AG04450 (cell line): ENCODE measurements around the gene TSPYL1. TPM values are rescaled to one million over a fixed set of nuclear protein-coding genes. Genes with fewer than 3 reads are reported as not detected.

ENCODE experiments used
- CTCF ChIA-PET: fragments of 300-600, 350-600 bp; formaldehyde crosslinking; extraction: SDS; loops from one replicate; lab custom pipeline; 2022; ENCODE audit warnings: antibody characterized with exemption, inconsistent platforms; lab: Charles Lee
- POLR2A ChIA-PET: fragments of 350-600 bp; formaldehyde crosslinking; extraction: SDS; loops from one replicate; lab custom pipeline; 2021; ENCODE audit warnings: antibody characterized with exemption, inconsistent platforms; lab: Yijun Ruan, JAX
- DNase-seq: peaks from one replicate; pipeline ENCODE4 v3.0.0-alpha.2; 2011; ENCODE audit warnings: low read depth, low spot score
- H3K27ac ChIP-seq: one replicate; pipeline ENCODE4 v1.5.1; 2012; ENCODE audit warnings: low read depth, low read length, control low read depth
- H3K27me3 ChIP-seq: one replicate; pipeline ENCODE4 v1.6.0; 2012; ENCODE audit warnings: low read length; ENCODE audit not compliant: control insufficient read depth, insufficient read depth
- H3K4me3 ChIP-seq: 2 replicates; pipeline ENCODE4 v1.5.1; 2011; ENCODE audit warnings: mild to moderate bottlenecking, low read depth, low read length, control low read depth
- H3K9me3 ChIP-seq: 2 replicates; pipeline ENCODE4 v1.5.1; 2012; ENCODE audit warnings: low read length; ENCODE audit not compliant: control insufficient read depth, insufficient read depth
- polyA plus RNA-seq: library from polyadenylated mRNA; depleted of rRNA; stranded (reverse); fragments of >200 nt; gene quantifications from 2 replicates; pipeline ENCODE4 v1.2.3, GENCODE V29; 2011
- TF ChIP-seq, protein P1 (sequence below): IDR thresholded peaks from 2 replicates; pipeline ENCODE4 v1.5.1; 2011; ENCODE audit warnings: low read depth, low read length, control low read depth, inconsistent platforms

TSPYL1 gene
- polyA plus RNA-seq, 1 experiment, result 71.9 TPM

DNA sequence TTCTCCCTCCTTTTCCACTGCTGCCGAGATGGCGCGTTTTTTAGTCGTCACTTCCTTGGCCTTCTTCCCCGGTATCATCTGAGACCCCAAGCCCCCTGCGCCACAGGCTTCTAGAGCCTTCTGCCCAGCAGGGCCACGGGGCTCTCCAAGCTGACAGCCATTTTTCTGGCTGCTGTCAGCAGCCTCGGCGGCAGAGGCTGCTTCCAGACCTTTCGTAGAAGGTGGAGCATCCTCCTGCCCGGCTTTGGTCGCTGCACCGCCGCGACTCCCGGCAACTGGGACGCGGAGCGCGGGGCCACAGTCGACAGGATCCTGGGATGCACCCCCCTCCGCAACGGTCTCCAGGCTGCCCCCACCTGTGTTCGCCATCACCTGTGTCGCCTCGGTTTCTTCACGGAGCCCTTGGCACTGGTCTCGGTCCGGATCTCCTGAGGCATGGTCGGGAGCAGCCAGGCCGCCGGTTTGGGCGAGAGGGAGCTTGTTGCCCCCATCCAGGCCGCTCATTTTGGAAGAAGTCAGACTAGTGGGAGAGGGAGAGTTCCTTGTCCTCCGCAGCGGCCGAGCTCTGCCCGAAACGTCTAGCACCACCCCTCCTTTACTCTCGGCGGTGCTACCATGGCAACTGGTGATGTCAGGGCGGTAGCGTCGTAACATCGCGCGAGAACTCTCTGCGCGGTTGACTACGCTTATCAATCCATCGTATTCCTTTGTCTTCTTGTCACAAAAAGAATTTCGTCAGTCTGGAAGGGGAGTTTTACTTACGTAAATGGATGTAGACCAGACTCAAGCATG is 26.0 kb downstream of the TSPYL1 start, which contains the start of gene TSPYL4:
TSPYL4 (minus strand) TSS at position 571 of the 792 bp plus-strand sequence; CDS start at position 504, 67 bp downstream.
- ChIA-PET POLR2A (interaction anchor here (0.7 to 1.9 kb wide), 4 partner anchors 15 to 36 kb away, joined by 3 to 15 read pairs (median 6); partner anchors contain the start of gene TSPYL1), CTCF (interaction anchor here (1.1 to 3.8 kb wide), 5 partner anchors 9 to 280 kb away, joined by 3 to 45 read pairs (median 3); no protein-coding TSS in a partner anchor)
- Histone ChIP-seq H3K27me3 (no peaks in the 10 kb centered on the region), H3K9me3 (peaks cover 5% of the 10 kb centered on the region; the same call in 1 of the 2 replicates), H3K4me3 (peak within 1 kb of the TSS; percentile 97), H3K27ac (peak within 1 kb of the TSS; percentile 86)
- peak; percentile 91 for DNase-seq
- TF ChIP-seq, protein P1, sequence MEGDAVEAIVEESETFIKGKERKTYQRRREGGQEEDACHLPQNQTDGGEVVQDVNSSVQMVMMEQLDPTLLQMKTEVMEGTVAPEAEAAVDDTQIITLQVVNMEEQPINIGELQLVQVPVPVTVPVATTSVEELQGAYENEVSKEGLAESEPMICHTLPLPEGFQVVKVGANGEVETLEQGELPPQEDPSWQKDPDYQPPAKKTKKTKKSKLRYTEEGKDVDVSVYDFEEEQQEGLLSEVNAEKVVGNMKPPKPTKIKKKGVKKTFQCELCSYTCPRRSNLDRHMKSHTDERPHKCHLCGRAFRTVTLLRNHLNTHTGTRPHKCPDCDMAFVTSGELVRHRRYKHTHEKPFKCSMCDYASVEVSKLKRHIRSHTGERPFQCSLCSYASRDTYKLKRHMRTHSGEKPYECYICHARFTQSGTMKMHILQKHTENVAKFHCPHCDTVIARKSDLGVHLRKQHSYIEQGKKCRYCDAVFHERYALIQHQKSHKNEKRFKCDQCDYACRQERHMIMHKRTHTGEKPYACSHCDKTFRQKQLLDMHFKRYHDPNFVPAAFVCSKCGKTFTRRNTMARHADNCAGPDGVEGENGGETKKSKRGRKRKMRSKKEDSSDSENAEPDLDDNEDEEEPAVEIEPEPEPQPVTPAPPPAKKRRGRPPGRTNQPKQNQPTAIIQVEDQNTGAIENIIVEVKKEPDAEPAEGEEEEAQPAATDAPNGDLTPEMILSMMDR, result no peak

DNA sequence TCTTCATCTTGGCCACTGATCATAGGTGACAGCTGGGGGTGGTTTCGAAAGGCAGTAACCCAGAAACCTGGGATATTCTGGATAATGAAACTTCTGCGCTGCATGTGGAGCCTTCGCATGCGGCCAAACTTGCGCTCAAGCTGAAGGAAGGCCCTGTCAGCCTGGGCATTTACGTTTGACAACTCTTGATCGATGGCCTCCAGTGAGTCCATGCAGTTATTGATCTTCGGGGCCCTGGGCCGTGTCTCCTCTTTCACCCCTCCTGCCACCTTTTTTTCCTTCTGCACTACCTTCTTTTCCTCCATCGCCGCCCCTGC is 26.6 kb downstream of the TSPYL1 start:
- Histone ChIP-seq H3K27ac (no peak overlapping the region), H3K4me3 (peak overlapping the region; percentile 97), H3K9me3 (peaks cover 5% of the 10 kb centered on the region; the same call in 1 of the 2 replicates), H3K27me3 (no peaks in the 10 kb centered on the region)
- TF ChIP-seq, protein P1, result no peak
- no peak for DNase-seq
- POLR2A ChIA-PET, result interaction anchor here (1.0 to 1.9 kb wide), 3 partner anchors 15 to 35 kb away, joined by 3 to 15 read pairs (median 4); no protein-coding TSS in a partner anchor
- CTCF ChIA-PET, result interaction anchor here (1.1 to 4.7 kb wide), 6 partner anchors 8 to 35 kb away, joined by 3 to 45 read pairs (median 8); no protein-coding TSS in a partner anchor

DNA sequence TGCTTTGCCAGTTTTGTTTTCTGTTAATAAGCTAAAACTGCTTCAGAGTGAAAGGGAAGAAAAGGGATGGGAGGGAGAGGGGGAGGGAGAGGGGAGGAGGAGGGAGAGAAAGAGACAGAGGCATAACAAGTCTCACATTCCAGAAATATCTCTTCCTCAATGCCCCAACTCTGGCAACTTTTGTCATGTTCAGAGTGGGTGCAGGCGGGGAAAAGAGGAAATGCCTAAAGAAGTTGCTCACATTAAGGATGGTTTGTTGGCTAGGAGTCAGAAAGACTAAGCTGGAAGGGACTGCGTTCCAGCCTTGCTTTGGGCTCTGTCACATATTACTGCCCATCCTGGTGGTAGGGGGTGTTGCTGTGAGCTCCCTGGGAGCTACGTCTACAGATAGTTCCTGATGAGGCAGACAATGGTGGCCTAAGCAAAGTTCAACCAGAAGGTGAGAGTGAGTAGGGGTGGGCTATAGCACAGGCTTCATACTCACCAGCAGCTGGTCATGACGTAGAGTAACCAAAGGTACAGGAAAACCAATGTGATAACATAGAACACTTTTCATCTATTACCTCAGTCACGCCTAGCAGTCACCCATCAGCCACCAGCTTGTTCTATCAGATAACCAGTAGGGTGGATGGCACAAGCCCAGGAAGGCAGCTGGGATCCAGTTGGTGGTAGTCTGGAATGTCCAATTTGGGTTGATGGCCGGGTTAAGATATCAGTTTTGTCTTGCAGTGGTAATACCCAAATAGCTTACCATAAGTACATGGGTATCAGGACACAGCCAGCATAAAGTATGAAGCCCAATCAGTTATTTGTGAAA is 28.0 kb downstream of the TSPYL1 start:
- POLR2A ChIA-PET, result interaction anchor here (0.5 kb wide), 1 partner anchor 145 kb away, joined by 3 read pairs; no protein-coding TSS in a partner anchor
- Histone ChIP-seq H3K27me3 (no peaks in the 10 kb centered on the region), H3K4me3 (peak overlapping the region; percentile 52), H3K9me3 (peaks cover 5% of the 10 kb centered on the region; the same call in 1 of the 2 replicates), H3K27ac (no peak overlapping the region)
- DNase-seq, result no peak
- CTCF ChIA-PET, result interaction anchor here (0.6 to 4.7 kb wide), 6 partner anchors 14 to 309 kb away, joined by 3 to 40 read pairs (median 6); no protein-coding TSS in a partner anchor
- TF ChIP-seq, protein P1, result no peak

DNA sequence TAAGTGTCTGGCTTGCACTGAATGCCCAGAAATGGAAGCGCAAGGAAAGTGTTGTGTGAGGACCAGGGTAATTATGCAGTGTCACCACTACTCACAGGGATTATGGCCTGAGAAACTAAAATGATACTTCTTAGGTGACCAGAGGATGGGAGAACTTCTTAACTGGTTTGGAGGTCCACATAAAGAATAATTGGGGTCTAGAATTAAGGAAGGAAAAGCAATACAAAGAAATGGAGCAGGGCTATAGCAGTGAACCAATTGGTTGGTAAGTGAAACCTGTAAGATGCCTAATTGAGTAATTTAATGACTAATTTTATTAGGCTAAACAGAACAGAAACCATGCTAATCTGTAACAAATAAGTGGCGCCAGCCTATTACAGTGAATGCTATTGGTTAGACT is 31.2 kb downstream of the TSPYL1 start:
- POLR2A ChIA-PET, result no interaction called here
- Histone ChIP-seq H3K9me3 (peaks cover 3% of the 10 kb centered on the region; the same call in 1 of the 2 replicates), H3K27me3 (no peaks in the 10 kb centered on the region), H3K4me3 (no peak overlapping the region), H3K27ac (no peak overlapping the region)
- CTCF ChIA-PET, result interaction anchor here (0.7 to 4.7 kb wide), 3 partner anchors 20 to 136 kb away, joined by 3 to 40 read pairs (median 10); no protein-coding TSS in a partner anchor
- DNase-seq, result no peak
- TF ChIP-seq, protein P1, result no peak
